Measurements from ENCODE around the gene TCF7L1.

DNA sequence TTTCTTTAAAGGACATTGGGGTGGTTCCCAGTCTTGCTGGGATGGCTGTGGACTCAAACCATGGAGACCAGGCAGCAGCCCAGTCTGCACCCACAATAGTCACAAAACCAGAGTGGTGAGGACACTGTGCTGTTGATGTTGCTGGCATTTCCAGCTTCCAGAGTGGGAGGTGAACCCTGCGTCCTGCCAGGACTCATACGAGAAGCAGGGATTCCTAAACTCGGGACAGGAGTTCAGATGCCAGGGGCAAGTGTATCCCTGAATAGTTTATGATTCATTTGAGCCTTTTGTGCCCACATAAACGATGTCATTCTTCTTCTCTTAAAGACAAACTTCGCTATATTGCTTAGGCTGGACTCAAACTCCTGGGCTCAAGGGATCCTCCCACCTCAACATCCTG, 62.8 kb downstream of the TCF7L1 start:
- no peak for TF ChIP-seq CTCF (IDR thresholded peaks at IDR 0.05; ENCODE audit: low read depth, low read length, poor library complexity, severe bottlenecking)
- no peak for TF ChIP-seq EZH2phosphoT487 (IDR thresholded peaks at IDR 0.05; ENCODE audit: borderline replicate concordance, low read length)
